ENCODE results near the gene DCUN1D4. TPM values are rescaled to one million over a fixed set of nuclear protein-coding genes. Genes with fewer than 3 reads are reported as not detected.

Gene DCUN1D4
- total RNA-seq (2014; rRNA removed; shearing (Covaris generic)): 21.3 and 30.4 TPM in 2 replicates
- 24.4 and 34.2 TPM in 2 replicates for total RNA-seq (2022)
- Bru-seq, nascent RNA: percentile 74 among the genes with signal in this experiment
- percentile 65 among the genes with signal in this experiment for BruChase-seq, experiment 1, labeled RNA remaining after a 6-hour chase
- percentile 72 among the genes with signal in this experiment for BruChase-seq, experiment 2, labeled RNA remaining after a 2-hour chase
- long read RNA-seq, full-length matches to known transcripts: 14 of 40 reads
- long read RNA-seq, partial matches to known transcripts: 2 of 40 reads
- long read RNA-seq, other reads (novel, unspliced or antisense): 24 of 40 reads

DNA sequence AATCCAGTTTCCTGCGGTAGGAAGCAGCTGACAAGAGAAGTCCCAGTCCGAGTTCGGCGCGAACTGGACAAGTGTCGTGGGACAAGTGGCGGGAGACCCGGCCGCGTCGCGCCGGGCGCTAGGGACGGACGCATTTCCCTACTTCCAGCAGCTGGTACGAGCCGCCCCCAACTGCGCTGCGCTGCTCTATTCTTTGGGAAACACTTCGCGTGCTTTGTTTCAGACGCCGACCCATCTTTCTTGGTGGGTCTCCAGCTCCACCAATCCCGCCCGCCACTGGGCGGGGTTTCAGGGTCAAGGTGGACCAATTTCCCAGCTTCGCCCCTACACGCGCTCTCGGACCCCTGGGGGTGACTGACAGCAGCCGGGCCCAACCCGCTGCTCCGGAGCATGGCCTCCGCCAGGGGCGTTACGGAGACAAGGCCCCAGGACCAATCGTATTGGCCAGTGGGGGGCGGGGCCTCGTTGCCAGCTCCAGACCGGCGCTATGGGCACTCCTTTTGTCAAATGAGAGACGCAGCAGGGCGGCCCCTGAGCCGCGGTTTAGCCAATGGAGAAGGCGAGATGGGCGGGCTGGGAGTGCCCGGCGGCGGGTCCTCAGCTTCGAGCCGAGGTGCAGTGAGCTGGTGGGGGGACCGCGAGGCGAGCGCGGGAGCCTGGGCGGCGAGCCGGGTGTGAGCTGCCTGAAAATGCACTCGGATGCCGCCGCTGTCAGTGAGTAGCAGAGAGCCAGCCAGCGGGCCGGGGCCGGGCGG lies at the start of gene DCUN1D4:
DCUN1D4 (plus strand) TSS at position 600 of the 755 bp plus-strand sequence; CDS start at position 690, 90 bp downstream.
- TF ChIP-seq, protein P1, sequence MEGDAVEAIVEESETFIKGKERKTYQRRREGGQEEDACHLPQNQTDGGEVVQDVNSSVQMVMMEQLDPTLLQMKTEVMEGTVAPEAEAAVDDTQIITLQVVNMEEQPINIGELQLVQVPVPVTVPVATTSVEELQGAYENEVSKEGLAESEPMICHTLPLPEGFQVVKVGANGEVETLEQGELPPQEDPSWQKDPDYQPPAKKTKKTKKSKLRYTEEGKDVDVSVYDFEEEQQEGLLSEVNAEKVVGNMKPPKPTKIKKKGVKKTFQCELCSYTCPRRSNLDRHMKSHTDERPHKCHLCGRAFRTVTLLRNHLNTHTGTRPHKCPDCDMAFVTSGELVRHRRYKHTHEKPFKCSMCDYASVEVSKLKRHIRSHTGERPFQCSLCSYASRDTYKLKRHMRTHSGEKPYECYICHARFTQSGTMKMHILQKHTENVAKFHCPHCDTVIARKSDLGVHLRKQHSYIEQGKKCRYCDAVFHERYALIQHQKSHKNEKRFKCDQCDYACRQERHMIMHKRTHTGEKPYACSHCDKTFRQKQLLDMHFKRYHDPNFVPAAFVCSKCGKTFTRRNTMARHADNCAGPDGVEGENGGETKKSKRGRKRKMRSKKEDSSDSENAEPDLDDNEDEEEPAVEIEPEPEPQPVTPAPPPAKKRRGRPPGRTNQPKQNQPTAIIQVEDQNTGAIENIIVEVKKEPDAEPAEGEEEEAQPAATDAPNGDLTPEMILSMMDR (conservative IDR thresholded peaks at IDR 0.05; ENCODE audit: low read length): no peak
- no peak for TF ChIP-seq EZH2phosphoT487 (IDR thresholded peaks at IDR 0.05; ENCODE audit: borderline replicate concordance, low read depth, low read length)
- H4K20me1 ChIP-seq (ENCODE audit: insufficient read depth, low read length): peaks cover 15% of the 10 kb centered on the region; the same call in 1 of the 2 replicates
- H3K36me3 ChIP-seq (ENCODE audit: insufficient read depth, low read length): no peaks in the 10 kb centered on the region
- H3K4me1 ChIP-seq (ENCODE audit: insufficient read depth, low read length, poor library complexity, severe bottlenecking): peaks cover 16% of the 10 kb centered on the region
- H3K4me2 ChIP-seq (ENCODE audit: low read length): peak within 1 kb of the TSS; percentile 88
- peak within 1 kb of the TSS; percentile 98 for H2AFZ ChIP-seq (ENCODE audit: low read length)
- CTCF ChIA-PET (ENCODE audit: unreplicated experiment): interaction anchor here (0.6 to 1.0 kb wide), 3 partner anchors 10 to 196 kb away, joined by 3 read pairs; partner anchors contain the start of gene SGCB
- no peaks in the 10 kb centered on the region for H3K9me3 ChIP-seq (ENCODE audit: low read length)
- H3K4me3 ChIP-seq (ENCODE audit: low read depth, low read length, poor library complexity, severe bottlenecking): peak within 1 kb of the TSS; percentile 78
- POLR2A ChIA-PET: interaction anchor here (0.7 to 2.1 kb wide), 9 partner anchors 8 to 869 kb away, joined by 3 to 15 read pairs (median 4); partner anchors contain the start of gene SGCB
- no TSS peak for BruUV-seq (replicated peaks)
- intact Hi-C loops (cut with micrococcal nuclease; ENCODE audit: unreplicated experiment): loop anchor here (2.0 to 10.0 kb wide), 2 partner anchors 194 to 1902 kb away; no protein-coding TSS in a partner anchor
- H3K79me2 ChIP-seq (ENCODE audit: insufficient read depth, low read depth, low read length): peaks cover 31% of the 10 kb centered on the region
- DNase-seq (ENCODE audit: low spot score): peak; percentile 99
- no peaks in the 10 kb centered on the region for H3K9me2 ChIP-seq (ENCODE audit: insufficient read depth, low read length)
- peak within 1 kb of the TSS; percentile 63 for H3K27ac ChIP-seq (ENCODE audit: low read depth, low read length, poor library complexity, severe bottlenecking)

DNA sequence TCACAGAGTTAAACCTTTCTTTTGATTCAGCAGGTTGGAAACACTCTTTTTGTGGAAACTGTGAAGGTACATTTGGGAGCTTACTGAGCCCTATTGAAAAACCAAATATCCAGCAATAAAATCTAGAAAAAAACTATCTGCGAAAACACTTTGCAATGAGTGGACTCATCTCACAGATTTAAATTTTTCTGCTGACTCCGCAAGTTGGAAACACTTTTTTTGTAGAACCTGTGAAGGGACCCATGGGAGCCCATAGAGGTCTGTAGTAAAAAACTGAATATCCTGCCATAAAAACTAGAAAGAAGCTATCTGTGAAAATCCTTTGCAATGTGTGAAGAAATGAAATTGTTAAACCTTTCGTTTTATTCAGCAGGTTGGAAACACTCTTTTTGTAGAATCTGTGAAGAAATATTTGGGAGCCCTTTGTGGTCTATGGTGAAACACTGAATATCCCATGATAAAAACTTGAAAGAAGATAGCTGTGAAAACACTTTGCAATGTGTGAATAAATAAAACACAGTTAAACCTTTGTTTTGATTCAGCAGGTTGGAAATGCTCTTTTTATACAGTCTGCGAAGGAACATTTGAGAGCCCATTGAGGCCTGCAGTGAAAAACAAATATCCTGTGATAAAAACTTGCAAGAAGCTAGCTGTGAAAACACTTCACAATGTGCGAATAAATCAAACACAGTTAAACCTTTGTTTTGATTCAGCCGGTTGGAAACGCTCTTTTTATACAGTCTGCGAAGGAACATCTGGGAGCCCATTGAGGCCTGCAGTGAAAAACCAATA lies 22.3 kb upstream of the DCUN1D4 start:
- Histone ChIP-seq H3K4me3 (ENCODE audit: low read depth, low read length, poor library complexity, severe bottlenecking) (no peak overlapping the region), H3K9me3 (ENCODE audit: low read length) (0 out of 2 replicates have a peak, but pooled peaks cover 3% of the 10 kb centered on the region), H3K36me3 (ENCODE audit: insufficient read depth, low read length) (no peaks in the 10 kb centered on the region), H3K27ac (ENCODE audit: low read depth, low read length, poor library complexity, severe bottlenecking) (no peak overlapping the region), H3K4me1 (ENCODE audit: insufficient read depth, low read length, poor library complexity, severe bottlenecking) (no peaks in the 10 kb centered on the region), H2AFZ (ENCODE audit: low read length) (no peak overlapping the region), H3K4me2 (ENCODE audit: low read length) (no peak overlapping the region), H3K79me2 (ENCODE audit: insufficient read depth, low read depth, low read length) (no peaks in the 10 kb centered on the region), H3K9me2 (ENCODE audit: insufficient read depth, low read length) (no peaks in the 10 kb centered on the region), H4K20me1 (ENCODE audit: insufficient read depth, low read length) (no peaks in the 10 kb centered on the region)
- DNase-seq (ENCODE audit: low spot score): no peak
- no peak for TF ChIP-seq EZH2phosphoT487 (IDR thresholded peaks at IDR 0.05; ENCODE audit: borderline replicate concordance, low read depth, low read length)
- TF ChIP-seq, protein P1 (conservative IDR thresholded peaks at IDR 0.05; ENCODE audit: low read length): no peak
- BruUV-seq (replicated peaks): no TSS peak
- intact Hi-C loops (cut with micrococcal nuclease; ENCODE audit: unreplicated experiment): no loop called here
- POLR2A ChIA-PET: no interaction called here
- CTCF ChIA-PET (ENCODE audit: unreplicated experiment): no interaction called here
